Caco-2 (cell line): Measurements from ENCODE around the gene CACNA2D2. TPM values are rescaled to one million over a fixed set of nuclear protein-coding genes. Genes with fewer than 3 reads are reported as not detected.

Experiments
- BruUV-seq: library from RNA; stranded (reverse); fragments of 400-500 nt; replicated peaks from 2 replicates; lab custom pipeline; 2021; lab: Mats Ljungman, UMichigan
- CTCF ChIA-PET: fragments of 300-600 bp; sonication (Branson Sonifier 250); formaldehyde crosslinking; loops from one replicate; lab custom pipeline; 2022; ENCODE audit warnings: antibody characterized with exemption; lab: Charles Lee
- POLR2A ChIA-PET: fragments of 300-600 bp; sonication (Branson Sonifier 250); formaldehyde crosslinking; loops from one replicate; lab custom pipeline; 2022; ENCODE audit warnings: antibody characterized with exemption; lab: Charles Lee
- DNase-seq, 2 experiments: peaks; one replicate each; pipeline versions ENCODE4 v3.0.0 to v3.0.0-alpha.2; 2020 to 2022
- H3K27me3 ChIP-seq: replicated peaks from 2 replicates; pipeline ENCODE4 v1.6.0; 2011; ENCODE audit warnings: low read length; ENCODE audit not compliant: control insufficient read depth, insufficient read depth
- H3K36me3 ChIP-seq: 2 replicates; pipeline ENCODE4 v1.5.1; 2011; ENCODE audit warnings: low read length; ENCODE audit not compliant: control insufficient read depth, insufficient read depth
- H3K4me1 ChIP-seq: fragments of 250-450 bp; sonication (Bioruptor Pico); 2 replicates; pipeline ENCODE4 v1.5.1; 2020; ENCODE audit warnings: mild to moderate bottlenecking
- H3K4me3 ChIP-seq: 2 replicates; pipeline ENCODE4 v1.5.1; 2011; ENCODE audit warnings: low read depth, mild to moderate bottlenecking, control low read depth, low read length
- H3K9me3 ChIP-seq: fragments of 250-450 bp; sonication (Bioruptor Pico); 2 replicates; pipeline ENCODE4 v1.5.1; 2020; ENCODE audit warnings: mild to moderate bottlenecking, moderate library complexity
- H3K27ac Mint-ChIP-seq: one replicate; pipeline ENCODE4 v1.8.0; 2022; ENCODE audit warnings: mixed read lengths; ENCODE audit not compliant: unreplicated experiment
- H3K27me3 Mint-ChIP-seq: one replicate; pipeline ENCODE4 v1.8.0; 2022; ENCODE audit warnings: mixed read lengths; ENCODE audit not compliant: insufficient read depth, unreplicated experiment
- H3K36me3 Mint-ChIP-seq: one replicate; pipeline ENCODE4 v1.8.0; 2022; ENCODE audit warnings: mild to moderate bottlenecking, mixed read lengths; ENCODE audit not compliant: insufficient read depth, unreplicated experiment
- H3K4me1 Mint-ChIP-seq: one replicate; pipeline ENCODE4 v1.8.0; 2022; ENCODE audit warnings: low read depth, mixed read lengths; ENCODE audit not compliant: unreplicated experiment
- H3K4me3 Mint-ChIP-seq: one replicate; pipeline ENCODE4 v1.8.0; 2022; ENCODE audit warnings: mild to moderate bottlenecking, moderate library complexity, mixed read lengths; ENCODE audit not compliant: unreplicated experiment
- H3K9me3 Mint-ChIP-seq: one replicate; pipeline ENCODE4 v1.8.0; 2022; ENCODE audit warnings: mixed read lengths; ENCODE audit not compliant: unreplicated experiment
- CTCF ChIP-seq, 2 experiments: fragments of 200-600 bp in 1 of 2; IDR thresholded peaks; 1 replicate in 1 of 2; 2 replicates in 1 of 2; pipeline versions ENCODE4 v1.5.1 to v1.8.0; 2011 to 2022; ENCODE audit warnings: antibody characterized with exemption in 1 of 2, control low read depth in 1 of 2, inconsistent platforms in 1 of 2, low read depth in 1 of 2, low read length in 1 of 2, mild to moderate bottlenecking in 1 of 2, moderate library complexity in 1 of 2; ENCODE audit not compliant: insufficient read depth in 1 of 2, severe bottlenecking in 1 of 2, unreplicated experiment in 1 of 2
- intact Hi-C: fragments of 100-400 bp; cut with micrococcal nuclease; formaldehyde crosslinking; loops from one replicate; pipeline ENCODE4 v1.10.0; 2022; ENCODE audit not compliant: unreplicated experiment
- total RNA-seq: library from RNA; stranded (reverse); gene quantifications from 2 replicates; pipeline ENCODE4 v1.2.3, GENCODE V29; 2022

The CACNA2D2 gene
- total RNA-seq, 1 experiment from 2014 or later = 0.25 TPM

- Mint-ChIP-seq H3K27ac (no peak overlapping the region), H3K4me1 (no peaks in the 10 kb centered on the region), H3K27me3 (peaks cover 23% of the 10 kb centered on the region), H3K36me3 (no peaks in the 10 kb centered on the region), H3K9me3 (no peaks in the 10 kb centered on the region), H3K4me3 (no peak overlapping the region)
- H3K36me3 ChIP-seq = no peaks in the 10 kb centered on the region
- CTCF ChIA-PET = no interaction called here
- DNase-seq = no peak
- TF ChIP-seq CTCF (IDR thresholded peaks at IDR 0.05; ENCODE audit: insufficient read depth in 1 of 2, low read depth in 1 of 2, low read length in 1 of 2, severe bottlenecking in 1 of 2, unreplicated experiment in 1 of 2) = no peak
- no TSS peak for BruUV-seq
- H3K27me3 ChIP-seq = peaks cover 4% of the 10 kb centered on the region
- no peaks in the 10 kb centered on the region for H3K4me1 ChIP-seq
- intact Hi-C loops = no loop called here
- POLR2A ChIA-PET = no interaction called here
- no peak overlapping the region for H3K4me3 ChIP-seq
- no peaks in the 10 kb centered on the region for H3K9me3 ChIP-seq
Observed at GRCh38 chr3:50467919-50468318, 35.5 kb downstream of the CACNA2D2 start.

DNA sequence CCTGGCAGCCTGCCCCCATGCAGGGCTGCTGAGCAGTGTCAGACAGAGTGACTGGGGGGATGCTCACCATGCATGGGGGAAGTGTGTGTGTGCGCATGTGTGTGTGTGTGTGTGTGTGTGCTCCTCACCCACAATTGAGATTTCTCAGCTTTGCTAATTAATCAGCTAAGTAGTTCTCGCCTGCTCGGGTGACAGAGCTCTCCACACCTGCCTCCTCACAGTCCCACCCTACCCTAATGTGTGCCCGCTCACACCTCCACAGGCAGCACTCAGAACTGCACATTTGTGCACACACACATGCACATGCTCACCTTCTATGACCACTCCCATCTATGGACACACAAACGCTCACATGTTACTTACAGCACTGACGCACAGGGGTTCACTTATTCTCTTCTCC is 37.3 kb downstream of the CACNA2D2 start:
- CTCF ChIA-PET = interaction anchor here (1.1 kb wide), 1 partner anchor 21 kb away, joined by 3 read pairs; no protein-coding TSS in a partner anchor
- H3K9me3 Mint-ChIP-seq = no peaks in the 10 kb centered on the region
- peaks cover 4% of the 10 kb centered on the region for H3K27me3 ChIP-seq
- no peak for DNase-seq
- TF ChIP-seq CTCF (IDR thresholded peaks at IDR 0.05; ENCODE audit: insufficient read depth in 1 of 2, low read depth in 1 of 2, low read length in 1 of 2, severe bottlenecking in 1 of 2, unreplicated experiment in 1 of 2) = peak in 1 of 2 experiments; percentile 10
- no peaks in the 10 kb centered on the region for H3K4me1 ChIP-seq
- H3K4me3 ChIP-seq = no peak overlapping the region
- intact Hi-C loops = no loop called here
- H3K4me3 Mint-ChIP-seq = no peak overlapping the region
- peaks cover 23% of the 10 kb centered on the region for H3K27me3 Mint-ChIP-seq
- H3K9me3 ChIP-seq = no peaks in the 10 kb centered on the region
- no peaks in the 10 kb centered on the region for H3K36me3 ChIP-seq
- POLR2A ChIA-PET = no interaction called here
- no peaks in the 10 kb centered on the region for H3K36me3 Mint-ChIP-seq
- BruUV-seq = no TSS peak
- no peak overlapping the region for H3K27ac Mint-ChIP-seq
- H3K4me1 Mint-ChIP-seq = no peaks in the 10 kb centered on the region

GRCh38 chr3:50464569-50464968 is 38.9 kb downstream of the CACNA2D2 start:
- Mint-ChIP-seq H3K4me3 (no peak overlapping the region), H3K9me3 (no peaks in the 10 kb centered on the region), H3K36me3 (no peaks in the 10 kb centered on the region), H3K4me1 (no peaks in the 10 kb centered on the region), H3K27ac (no peak overlapping the region), H3K27me3 (peaks cover 24% of the 10 kb centered on the region)
- intact Hi-C loops = no loop called here
- Histone ChIP-seq H3K36me3 (no peaks in the 10 kb centered on the region), H3K27me3 (peaks cover 4% of the 10 kb centered on the region), H3K4me1 (no peaks in the 10 kb centered on the region), H3K4me3 (no peak overlapping the region), H3K9me3 (no peaks in the 10 kb centered on the region)
- CTCF ChIA-PET = no interaction called here
- POLR2A ChIA-PET = no interaction called here
- no peak for DNase-seq
- no peak for TF ChIP-seq CTCF (IDR thresholded peaks at IDR 0.05; ENCODE audit: insufficient read depth in 1 of 2, low read depth in 1 of 2, low read length in 1 of 2, severe bottlenecking in 1 of 2, unreplicated experiment in 1 of 2)
- BruUV-seq = no TSS peak
